ENCODE results near the gene CIROP.

DNA sequence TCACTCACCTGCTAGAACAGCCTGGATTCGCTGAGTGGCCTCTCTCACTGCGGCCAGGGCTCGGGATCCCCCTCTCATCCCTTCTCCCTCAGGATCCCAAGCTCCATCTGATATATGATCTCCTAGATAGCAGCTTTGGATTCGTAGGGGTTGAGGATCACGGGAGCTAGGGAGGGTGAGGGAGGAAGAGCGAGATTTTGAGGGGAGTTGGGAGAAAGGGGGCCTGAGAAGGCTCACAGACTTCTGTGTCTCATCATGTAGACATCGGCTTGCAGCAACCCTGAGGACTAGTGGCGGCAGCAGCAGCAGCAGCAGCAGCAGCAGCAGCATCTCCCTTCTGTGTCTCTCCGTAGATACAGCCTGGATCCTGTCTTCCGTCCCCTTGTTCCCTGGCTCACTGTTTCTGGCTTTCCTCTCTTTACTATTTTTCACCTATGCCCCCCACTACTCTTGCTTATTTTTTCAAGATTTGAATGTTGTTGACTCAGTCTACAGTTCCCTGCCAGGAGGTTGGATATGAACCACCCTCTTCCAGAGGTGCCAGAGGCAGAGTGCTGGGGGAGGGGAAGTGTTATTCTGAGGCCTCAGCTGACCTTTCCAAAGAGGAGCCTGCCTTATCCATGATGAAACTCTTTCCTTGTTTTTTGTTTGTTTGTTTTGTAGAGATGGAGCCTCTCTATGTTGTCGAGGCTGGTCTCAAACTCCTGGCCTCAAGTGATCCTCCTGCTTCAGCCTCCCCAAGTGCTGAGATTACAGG lies at the start of gene CIROP:
- TF ChIP-seq, protein P1, sequence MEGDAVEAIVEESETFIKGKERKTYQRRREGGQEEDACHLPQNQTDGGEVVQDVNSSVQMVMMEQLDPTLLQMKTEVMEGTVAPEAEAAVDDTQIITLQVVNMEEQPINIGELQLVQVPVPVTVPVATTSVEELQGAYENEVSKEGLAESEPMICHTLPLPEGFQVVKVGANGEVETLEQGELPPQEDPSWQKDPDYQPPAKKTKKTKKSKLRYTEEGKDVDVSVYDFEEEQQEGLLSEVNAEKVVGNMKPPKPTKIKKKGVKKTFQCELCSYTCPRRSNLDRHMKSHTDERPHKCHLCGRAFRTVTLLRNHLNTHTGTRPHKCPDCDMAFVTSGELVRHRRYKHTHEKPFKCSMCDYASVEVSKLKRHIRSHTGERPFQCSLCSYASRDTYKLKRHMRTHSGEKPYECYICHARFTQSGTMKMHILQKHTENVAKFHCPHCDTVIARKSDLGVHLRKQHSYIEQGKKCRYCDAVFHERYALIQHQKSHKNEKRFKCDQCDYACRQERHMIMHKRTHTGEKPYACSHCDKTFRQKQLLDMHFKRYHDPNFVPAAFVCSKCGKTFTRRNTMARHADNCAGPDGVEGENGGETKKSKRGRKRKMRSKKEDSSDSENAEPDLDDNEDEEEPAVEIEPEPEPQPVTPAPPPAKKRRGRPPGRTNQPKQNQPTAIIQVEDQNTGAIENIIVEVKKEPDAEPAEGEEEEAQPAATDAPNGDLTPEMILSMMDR (IDR thresholded peaks at IDR 0.05) = no peak
- no peak for TF ChIP-seq POLR2AphosphoS5 (IDR thresholded peaks at IDR 0.05)
- TF ChIP-seq POLR2A (IDR thresholded peaks at IDR 0.05; ENCODE audit: low read depth) = no peak
